H1 (cell line): ENCODE data around the gene SH3D19.

Experiments used
- CEBPB ChIP-seq: IDR thresholded peaks from 2 replicates; pipeline ENCODE4 v1.6.1; 2012; ENCODE audit warnings: low read depth, low read length
- EP300 ChIP-seq, 2 experiments: IDR thresholded peaks; 1 replicate in 1 of 2; 2 replicates in 1 of 2; pipeline ENCODE4 v1.6.1; 2011 to 2012; ENCODE audit warnings: low read depth in 2 of 2, low read length in 2 of 2, mild to moderate bottlenecking in 2 of 2, borderline replicate concordance in 1 of 2, inconsistent platforms in 1 of 2, moderate library complexity in 1 of 2
- POLR2A ChIP-seq, 2 experiments: IDR thresholded peaks; 1 replicate in 1 of 2; 2 replicates in 1 of 2; pipeline ENCODE4 v1.6.1; 2011; ENCODE audit warnings: low read depth in 2 of 2, low read length in 2 of 2, mild to moderate bottlenecking in 2 of 2; ENCODE audit errors: control extremely low read depth in 1 of 2
- TF ChIP-seq, protein P1 (sequence below), 3 experiments: IDR thresholded peaks; 1 replicate in 2 of 3; 2 replicates in 1 of 3; pipeline versions ENCODE4 v1.5.1 to v1.6.1; 2011; ENCODE audit warnings: low read length in 3 of 3, mild to moderate bottlenecking in 3 of 3, inconsistent platforms in 2 of 3, low read depth in 1 of 3, moderate library complexity in 1 of 3; ENCODE audit not compliant: insufficient read depth in 1 of 3; ENCODE audit errors: control extremely low read depth in 1 of 3

- no peak for TF ChIP-seq EP300 (IDR thresholded peaks at IDR 0.05; ENCODE audit: borderline replicate concordance in 1 of 2, low read depth in 2 of 2, low read length in 2 of 2)
- TF ChIP-seq CEBPB = no peak
- TF ChIP-seq POLR2A (IDR thresholded peaks at IDR 0.05; ENCODE audit: control extremely low read depth in 1 of 2, low read depth in 2 of 2, low read length in 2 of 2) = no peak
- TF ChIP-seq, protein P1, sequence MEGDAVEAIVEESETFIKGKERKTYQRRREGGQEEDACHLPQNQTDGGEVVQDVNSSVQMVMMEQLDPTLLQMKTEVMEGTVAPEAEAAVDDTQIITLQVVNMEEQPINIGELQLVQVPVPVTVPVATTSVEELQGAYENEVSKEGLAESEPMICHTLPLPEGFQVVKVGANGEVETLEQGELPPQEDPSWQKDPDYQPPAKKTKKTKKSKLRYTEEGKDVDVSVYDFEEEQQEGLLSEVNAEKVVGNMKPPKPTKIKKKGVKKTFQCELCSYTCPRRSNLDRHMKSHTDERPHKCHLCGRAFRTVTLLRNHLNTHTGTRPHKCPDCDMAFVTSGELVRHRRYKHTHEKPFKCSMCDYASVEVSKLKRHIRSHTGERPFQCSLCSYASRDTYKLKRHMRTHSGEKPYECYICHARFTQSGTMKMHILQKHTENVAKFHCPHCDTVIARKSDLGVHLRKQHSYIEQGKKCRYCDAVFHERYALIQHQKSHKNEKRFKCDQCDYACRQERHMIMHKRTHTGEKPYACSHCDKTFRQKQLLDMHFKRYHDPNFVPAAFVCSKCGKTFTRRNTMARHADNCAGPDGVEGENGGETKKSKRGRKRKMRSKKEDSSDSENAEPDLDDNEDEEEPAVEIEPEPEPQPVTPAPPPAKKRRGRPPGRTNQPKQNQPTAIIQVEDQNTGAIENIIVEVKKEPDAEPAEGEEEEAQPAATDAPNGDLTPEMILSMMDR (IDR thresholded peaks at IDR 0.05; ENCODE audit: control extremely low read depth in 1 of 3, insufficient read depth in 1 of 3, low read depth in 1 of 3, low read length in 3 of 3) = no peak
These were observed 231.1 kb downstream of the SH3D19 start for GRCh38 chr4:151094290-151094751.
